Activated T-helper 1 cell treated with Interleukin-2 at 50 U/mL for 16 hours (primary cell): ENCODE results near the gene NTN4.
"Not testable (repeated sequence)": the region's sequence is repeated elsewhere in the genome, so short reads cannot be mapped to it uniquely, and the experiment has no call there.

Source experiments
- DNase-seq: peaks from one replicate; pipeline ENCODE4 v3.0.0-alpha.2; 2020; ENCODE audit warnings: low read depth

The NTN4 gene

GRCh38 chr12:95654665-95655064 lies 135.9 kb downstream of the NTN4 start:
- not testable (repeated sequence) for DNase-seq

- no peak for DNase-seq
Observed at GRCh38 chr12:95653771-95654546, 136.6 kb downstream of the NTN4 start.

GRCh38 chr12:95651681-95652080 lies 138.9 kb downstream of the NTN4 start:
- DNase-seq: no peak

GRCh38 chr12:95648990-95649791 lies 141.4 kb downstream of the NTN4 start:
- DNase-seq: no peak

GRCh38 chr12:95646781-95647190 lies 143.8 kb downstream of the NTN4 start:
- DNase-seq: no peak

GRCh38 chr12:95643256-95643655 lies 147.3 kb downstream of the NTN4 start:
- no peak for DNase-seq

- DNase-seq: no peak
Observed at GRCh38 chr12:95642583-95642982, 148.0 kb downstream of the NTN4 start.

- no peak for DNase-seq
Observed at GRCh38 chr12:95641299-95641952, 149.1 kb downstream of the NTN4 start.

- no peak for DNase-seq
Observed at GRCh38 chr12:95640516-95640915, 150.0 kb downstream of the NTN4 start.

GRCh38 chr12:95637471-95638155 lies 153.0 kb downstream of the NTN4 start:
- DNase-seq: no peak

- no peak for DNase-seq
Observed at GRCh38 chr12:95637010-95637409, 153.6 kb downstream of the NTN4 start.

- no peak for DNase-seq
Observed at GRCh38 chr12:95634622-95635621, 155.6 kb downstream of the NTN4 start.

GRCh38 chr12:95633732-95634465 lies 156.7 kb downstream of the NTN4 start:
- no peak for DNase-seq

GRCh38 chr12:95633049-95633731 lies 157.4 kb downstream of the NTN4 start:
- no peak for DNase-seq

- DNase-seq: no peak
Observed at GRCh38 chr12:95630496-95630895, 160.1 kb downstream of the NTN4 start.

- DNase-seq: no peak
Observed at GRCh38 chr12:95629392-95629791, 161.2 kb downstream of the NTN4 start.

- DNase-seq: no peak
Observed at GRCh38 chr12:95626854-95627253, 163.7 kb downstream of the NTN4 start.

- no peak for DNase-seq
Observed at GRCh38 chr12:95625012-95625411, 165.6 kb downstream of the NTN4 start.

GRCh38 chr12:95624589-95624988 lies 166.0 kb downstream of the NTN4 start:
- DNase-seq: no peak
